BLaER1 treated with 17β-estradiol and CSF1 and Interleukin-3, amounts not matched to agents 10 nM and 100 nM (cell line): Measurements from ENCODE around the gene LIN7A.

Experiments used
- H3K27ac ChIP-seq, 11 experiments: shearing (Covaris generic); formaldehyde crosslinking; 2 replicates each; pipeline ENCODE4 v1.8.1; 2022
- H3K27me3 ChIP-seq, 11 experiments: shearing (Covaris generic); formaldehyde crosslinking; 2 replicates each; pipeline ENCODE4 v1.8.1; 2022
- H3K36me3 ChIP-seq, 11 experiments: shearing (Covaris generic); formaldehyde crosslinking; 2 replicates each; pipeline ENCODE4 v1.8.1; 2022
- H3K4me1 ChIP-seq, 10 experiments: shearing (Covaris generic); formaldehyde crosslinking; 2 replicates each; pipeline ENCODE4 v1.8.1; 2022
- H3K4me2 ChIP-seq, 11 experiments: shearing (Covaris generic); formaldehyde crosslinking; 2 replicates each; pipeline ENCODE4 v1.8.1; 2022
- H3K4me3 ChIP-seq, 10 experiments: shearing (Covaris generic); formaldehyde crosslinking; 2 replicates each; pipeline ENCODE4 v1.8.1; 2022
- H3K9ac ChIP-seq, 11 experiments: shearing (Covaris generic); formaldehyde crosslinking; 2 replicates each; pipeline ENCODE4 v1.8.1; 2022
- H3K9me3 ChIP-seq, 11 experiments: shearing (Covaris generic); formaldehyde crosslinking; replicated peaks in 1 of 11; 2 replicates each; pipeline ENCODE4 v1.8.1; 2022
- H4K20me1 ChIP-seq, 11 experiments: shearing (Covaris generic); formaldehyde crosslinking; 2 replicates each; pipeline ENCODE4 v1.8.1; 2022
- Cebpa-rat ChIP-seq, 11 experiments: shearing (Covaris generic); IDR thresholded peaks; 2 replicates each; pipeline ENCODE4 v1.8.1; 2022

Gene LIN7A

DNA sequence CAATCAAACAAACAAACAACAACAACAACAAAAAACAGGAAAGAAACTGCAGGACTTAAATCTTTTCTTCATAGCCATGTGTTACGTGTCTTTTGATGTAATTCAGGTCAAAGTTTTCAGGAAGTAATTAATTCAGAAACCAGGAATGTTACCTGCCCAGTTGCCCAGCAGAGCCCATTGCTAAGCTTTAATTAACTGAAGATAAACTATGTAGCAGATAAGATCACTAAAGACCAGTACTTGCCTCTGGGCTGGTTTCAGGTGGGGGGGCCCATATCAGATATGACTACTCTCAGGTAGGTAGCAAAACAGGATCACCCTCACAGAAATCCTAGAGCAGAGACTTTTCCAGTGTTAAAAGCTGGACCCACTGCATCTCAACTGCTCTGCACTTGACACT, 69.2 kb downstream of the LIN7A start:
- no peak overlapping the region for H3K9ac ChIP-seq
- no peak overlapping the region for H3K4me3 ChIP-seq
- no peak overlapping the region for H3K4me2 ChIP-seq
- TF ChIP-seq Cebpa-rat (IDR thresholded peaks at IDR 0.05): no peak
- no peaks in the 10 kb centered on the region for H4K20me1 ChIP-seq
- H3K36me3 ChIP-seq: no peaks in the 10 kb centered on the region
- no peaks in the 10 kb centered on the region for H3K27me3 ChIP-seq
- no peak overlapping the region for H3K27ac ChIP-seq
- no peaks in the 10 kb centered on the region for H3K4me1 ChIP-seq
- no peaks in the 10 kb centered on the region for H3K9me3 ChIP-seq

DNA sequence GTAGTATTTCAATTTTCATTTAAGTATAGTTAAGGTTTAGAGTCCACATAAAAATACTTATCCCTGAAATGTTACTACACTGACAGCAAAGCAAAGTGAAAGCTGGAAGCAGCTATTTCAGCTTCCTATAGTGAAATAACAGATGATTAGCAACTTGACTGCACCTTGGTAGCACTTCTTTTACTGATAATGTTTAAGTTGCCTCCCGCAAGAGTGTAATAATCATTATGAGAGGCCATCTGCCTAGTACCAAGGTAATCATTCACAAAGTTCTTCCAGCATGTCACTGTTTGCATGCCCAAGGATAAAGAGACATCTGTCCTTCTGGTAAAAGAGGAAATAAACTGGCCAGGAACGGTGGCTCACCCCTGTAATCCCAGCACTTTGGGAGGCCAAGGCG, 69.8 kb downstream of the LIN7A start:
- no peak overlapping the region for H3K27ac ChIP-seq
- H3K4me1 ChIP-seq: no peaks in the 10 kb centered on the region
- H3K9me3 ChIP-seq: no peaks in the 10 kb centered on the region
- H4K20me1 ChIP-seq: no peaks in the 10 kb centered on the region
- no peaks in the 10 kb centered on the region for H3K27me3 ChIP-seq
- no peak overlapping the region for H3K4me2 ChIP-seq
- H3K4me3 ChIP-seq: no peak overlapping the region
- no peak for TF ChIP-seq Cebpa-rat (IDR thresholded peaks at IDR 0.05)
- H3K36me3 ChIP-seq: no peaks in the 10 kb centered on the region
- H3K9ac ChIP-seq: no peak overlapping the region

DNA sequence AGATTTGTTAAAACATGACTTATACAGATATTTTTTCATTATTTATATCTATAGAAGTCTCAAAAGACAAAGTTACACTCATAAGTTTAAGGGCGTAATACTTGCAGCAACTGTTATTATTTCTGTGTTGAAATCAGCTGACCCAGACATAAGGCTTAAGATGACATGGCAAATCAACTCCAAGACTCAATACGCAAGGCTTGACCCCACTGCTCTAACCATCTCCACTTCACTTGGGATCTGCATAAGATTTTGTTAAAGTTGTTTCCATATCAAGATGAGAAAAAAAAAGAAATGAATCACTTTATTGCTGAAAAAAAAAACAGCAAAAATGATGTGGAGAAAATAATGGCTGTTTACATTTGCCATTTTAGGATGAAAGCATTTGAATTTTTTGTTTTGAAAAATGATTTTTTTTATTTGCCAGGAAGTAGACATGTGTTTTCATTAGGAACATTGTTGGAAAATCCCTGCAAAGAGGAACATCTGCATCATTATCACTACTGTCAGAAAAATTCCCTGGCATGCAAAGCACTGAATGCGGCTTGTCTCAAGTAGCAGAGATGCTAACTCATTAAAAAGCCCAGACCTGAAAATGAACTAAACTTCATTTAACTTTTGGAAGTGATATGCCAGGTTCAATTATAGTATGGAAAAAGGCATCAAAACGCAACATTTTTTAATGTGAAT, 73.5 kb downstream of the LIN7A start:
- no peaks in the 10 kb centered on the region for H3K27me3 ChIP-seq
- no peaks in the 10 kb centered on the region for H3K9me3 ChIP-seq
- no peak overlapping the region for H3K4me2 ChIP-seq
- H3K4me1 ChIP-seq: no peaks in the 10 kb centered on the region
- H4K20me1 ChIP-seq: no peaks in the 10 kb centered on the region
- H3K27ac ChIP-seq: no peak overlapping the region
- H3K36me3 ChIP-seq: no peaks in the 10 kb centered on the region
- H3K4me3 ChIP-seq: no peak overlapping the region
- no peak overlapping the region for H3K9ac ChIP-seq
- TF ChIP-seq Cebpa-rat (IDR thresholded peaks at IDR 0.05): no peak

DNA sequence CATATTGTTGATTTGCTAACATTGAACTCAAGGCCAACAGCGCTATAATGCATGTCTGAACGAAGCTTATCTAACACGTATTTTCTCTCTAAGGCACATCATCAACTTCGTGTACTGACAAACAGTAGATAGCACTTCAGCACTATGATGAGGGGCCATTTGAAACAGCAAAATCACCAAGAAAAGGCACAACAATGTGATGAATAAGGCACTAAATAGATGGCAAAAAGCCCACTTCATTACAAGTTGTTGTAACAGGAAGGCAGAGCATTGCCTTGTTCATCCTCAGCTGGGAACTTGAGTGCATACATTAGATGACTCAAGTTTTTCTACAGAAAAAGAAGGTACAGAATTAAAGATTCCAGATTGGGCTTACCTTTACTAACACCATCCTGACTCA, 75.2 kb downstream of the LIN7A start:
- no peak for TF ChIP-seq Cebpa-rat (IDR thresholded peaks at IDR 0.05)
- no peaks in the 10 kb centered on the region for H3K4me1 ChIP-seq
- H3K36me3 ChIP-seq: no peaks in the 10 kb centered on the region
- no peak overlapping the region for H3K27ac ChIP-seq
- no peak overlapping the region for H3K4me3 ChIP-seq
- H3K4me2 ChIP-seq: no peak overlapping the region
- H3K27me3 ChIP-seq: no peaks in the 10 kb centered on the region
- H4K20me1 ChIP-seq: no peaks in the 10 kb centered on the region
- no peaks in the 10 kb centered on the region for H3K9me3 ChIP-seq
- H3K9ac ChIP-seq: no peak overlapping the region

DNA sequence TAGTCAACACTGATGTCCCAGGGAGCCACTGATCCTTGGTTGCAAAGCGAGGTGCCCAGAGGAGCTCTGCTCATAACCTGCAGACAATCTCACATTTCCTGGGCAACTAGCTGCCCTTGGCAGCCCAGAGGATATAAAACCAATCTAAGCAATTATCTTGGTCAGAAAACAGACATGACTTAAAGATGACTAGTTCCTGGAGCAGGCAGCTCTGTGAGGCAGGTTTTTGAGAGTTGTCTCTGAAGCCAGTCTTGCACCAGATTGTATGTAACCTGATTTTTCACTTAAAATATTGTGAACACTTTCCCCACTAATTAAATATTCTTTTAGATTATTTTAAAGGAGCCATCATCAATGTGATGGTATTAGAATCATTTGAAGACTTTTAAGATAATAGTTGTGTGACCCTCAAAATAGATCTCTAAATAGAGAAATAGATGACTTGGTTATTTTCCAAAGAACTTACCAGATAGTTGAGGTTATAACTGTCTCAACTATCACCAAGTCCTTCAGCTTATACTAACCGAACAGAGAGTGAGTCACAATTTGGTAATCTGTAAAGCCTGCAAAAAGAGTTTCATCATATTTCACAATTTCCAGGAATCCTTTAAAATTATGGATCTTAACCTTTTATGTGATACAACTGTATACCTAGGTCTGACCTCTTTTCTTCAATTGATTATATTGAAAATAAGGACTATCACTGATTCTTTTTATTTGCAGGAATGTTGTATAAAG, 75.9 kb downstream of the LIN7A start:
- no peaks in the 10 kb centered on the region for H3K36me3 ChIP-seq
- no peak overlapping the region for H3K27ac ChIP-seq
- H3K4me3 ChIP-seq: no peak overlapping the region
- no peak for TF ChIP-seq Cebpa-rat (IDR thresholded peaks at IDR 0.05)
- no peaks in the 10 kb centered on the region for H3K9me3 ChIP-seq
- H4K20me1 ChIP-seq: no peaks in the 10 kb centered on the region
- no peaks in the 10 kb centered on the region for H3K27me3 ChIP-seq
- H3K4me1 ChIP-seq: no peaks in the 10 kb centered on the region
- no peak overlapping the region for H3K4me2 ChIP-seq
- H3K9ac ChIP-seq: no peak overlapping the region

- no peak for TF ChIP-seq Cebpa-rat (IDR thresholded peaks at IDR 0.05)
- Histone ChIP-seq H3K4me3 (no peak overlapping the region), H3K4me1 (no peaks in the 10 kb centered on the region), H3K9me3 (no peaks in the 10 kb centered on the region), H3K4me2 (no peak overlapping the region), H4K20me1 (no peaks in the 10 kb centered on the region), H3K36me3 (no peaks in the 10 kb centered on the region), H3K27ac (no peak overlapping the region), H3K27me3 (no peaks in the 10 kb centered on the region), H3K9ac (no peak overlapping the region)
Observed at GRCh38 chr12:80860928-80861327, 76.8 kb downstream of the LIN7A start.

DNA sequence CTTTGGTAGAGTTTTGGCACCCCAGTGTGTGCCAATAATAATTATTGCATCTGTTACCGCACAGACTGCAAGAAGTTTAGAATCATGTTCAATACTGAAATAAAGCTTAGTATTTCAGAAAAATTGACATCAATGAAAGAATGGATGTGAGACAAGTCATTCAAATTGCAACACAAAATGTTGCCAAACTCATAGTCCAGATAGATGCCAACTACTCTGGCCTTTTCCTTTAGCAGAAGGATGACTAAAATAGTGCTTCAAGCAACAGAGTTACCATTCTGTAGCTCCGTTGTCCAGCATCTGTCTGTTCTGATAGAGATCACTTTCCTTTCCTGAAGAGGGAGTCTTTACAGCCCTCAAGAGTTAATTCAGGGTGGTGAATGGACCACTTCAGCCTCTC, 77.5 kb downstream of the LIN7A start:
- Histone ChIP-seq H3K9ac (no peak overlapping the region), H3K36me3 (no peaks in the 10 kb centered on the region), H3K9me3 (no peaks in the 10 kb centered on the region), H3K4me1 (no peaks in the 10 kb centered on the region), H3K4me3 (no peak overlapping the region), H3K4me2 (no peak overlapping the region), H3K27ac (no peak overlapping the region), H4K20me1 (no peaks in the 10 kb centered on the region), H3K27me3 (no peaks in the 10 kb centered on the region)
- TF ChIP-seq Cebpa-rat (IDR thresholded peaks at IDR 0.05): no peak

DNA sequence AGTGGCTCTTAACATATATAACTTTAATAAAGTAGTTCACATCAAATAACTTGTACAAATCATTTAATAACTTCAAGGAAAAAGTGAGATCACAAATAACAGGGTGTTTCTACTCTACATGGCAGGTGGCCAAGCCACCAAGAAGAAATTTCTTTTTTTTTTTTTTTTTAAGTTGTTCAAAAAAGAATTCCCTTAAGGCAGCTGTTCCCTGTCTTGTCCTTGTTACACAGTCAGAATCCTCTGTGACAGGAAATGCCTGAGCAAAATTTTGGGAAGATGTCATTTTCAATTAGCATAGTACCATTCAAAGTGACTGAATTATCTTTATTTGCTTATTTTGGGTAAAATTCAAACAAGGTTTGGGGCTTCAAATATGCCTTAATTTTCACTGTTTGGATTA, 79.4 kb downstream of the LIN7A start:
- Histone ChIP-seq H3K4me3 (no peak overlapping the region), H3K27ac (no peak overlapping the region), H3K4me2 (no peak overlapping the region), H3K36me3 (no peaks in the 10 kb centered on the region), H3K4me1 (no peaks in the 10 kb centered on the region), H3K9me3 (no peaks in the 10 kb centered on the region), H3K27me3 (no peaks in the 10 kb centered on the region), H3K9ac (no peak overlapping the region), H4K20me1 (no peaks in the 10 kb centered on the region)
- no peak for TF ChIP-seq Cebpa-rat (IDR thresholded peaks at IDR 0.05)

GRCh38 chr12:80857311-80857710, 80.4 kb downstream of the LIN7A start:
- H3K9me3 ChIP-seq: no peaks in the 10 kb centered on the region
- TF ChIP-seq Cebpa-rat (IDR thresholded peaks at IDR 0.05): no peak
- H3K4me3 ChIP-seq: no peak overlapping the region
- no peak overlapping the region for H3K4me2 ChIP-seq
- H3K36me3 ChIP-seq: no peaks in the 10 kb centered on the region
- H4K20me1 ChIP-seq: no peaks in the 10 kb centered on the region
- H3K4me1 ChIP-seq: no peaks in the 10 kb centered on the region
- no peak overlapping the region for H3K27ac ChIP-seq
- no peaks in the 10 kb centered on the region for H3K27me3 ChIP-seq
- no peak overlapping the region for H3K9ac ChIP-seq

GRCh38 chr12:80849337-80849736, 88.4 kb downstream of the LIN7A start:
- TF ChIP-seq Cebpa-rat (IDR thresholded peaks at IDR 0.05): no peak
- Histone ChIP-seq H3K4me3 (no peak overlapping the region), H3K27me3 (no peaks in the 10 kb centered on the region), H3K9me3 (no peaks in the 10 kb centered on the region), H3K4me2 (no peak overlapping the region), H3K4me1 (no peaks in the 10 kb centered on the region), H4K20me1 (no peaks in the 10 kb centered on the region), H3K36me3 (no peaks in the 10 kb centered on the region), H3K9ac (no peak overlapping the region), H3K27ac (no peak overlapping the region)
